HepG2 (cell line): ENCODE measurements around the gene RESP18. TPM values are rescaled to one million over a fixed set of nuclear protein-coding genes. Genes with fewer than 3 reads are reported as not detected.

Experiments used
- AFF4 ChIP-seq: sonication (generic); formaldehyde crosslinking; IDR thresholded peaks from 2 replicates; pipeline ENCODE4 v1.4.0; 2020; ENCODE audit warnings: missing genetic modification reagents
- CREB1 ChIP-seq, 2 experiments: fragments of 450-650 bp in 1 of 2; IDR thresholded peaks; 2 replicates each; pipeline ENCODE4 v1.6.1; 2016 to 2017; ENCODE audit warnings: control low read depth in 1 of 2, mild to moderate bottlenecking in 1 of 2, missing compliant biosample characterization in 1 of 2, missing genetic modification characterization in 1 of 2
- EED ChIP-seq: sonication (generic); formaldehyde crosslinking; IDR thresholded peaks from 2 replicates; pipeline ENCODE4 v1.5.0; 2020; ENCODE audit warnings: mild to moderate bottlenecking, missing genetic modification reagents
- HHEX ChIP-seq: IDR thresholded peaks from 2 replicates; pipeline ENCODE4 v1.6.1; 2016; ENCODE audit warnings: control low read depth
- NFATC3 ChIP-seq: sonication (generic); formaldehyde crosslinking; IDR thresholded peaks from 2 replicates; pipeline ENCODE4 v1.5.1; 2020; ENCODE audit warnings: mild to moderate bottlenecking, missing genetic modification reagents
- SIX1 ChIP-seq: sonication (generic); formaldehyde crosslinking; IDR thresholded peaks from 2 replicates; pipeline ENCODE4 v1.4.0; 2020; ENCODE audit warnings: missing genetic modification reagents, borderline replicate concordance
- TAF1 ChIP-seq: sonication (generic); formaldehyde crosslinking; IDR thresholded peaks from 2 replicates; pipeline ENCODE4 v1.4.0; 2020; ENCODE audit warnings: missing genetic modification reagents
- THAP9 ChIP-seq: sonication (generic); formaldehyde crosslinking; IDR thresholded peaks from 2 replicates; pipeline ENCODE4; 2020; ENCODE audit warnings: missing genetic modification reagents, mild to moderate bottlenecking, borderline replicate concordance
- ZBED4 ChIP-seq: sonication (generic); formaldehyde crosslinking; IDR thresholded peaks from 2 replicates; pipeline ENCODE4 v1.4.0; 2020; ENCODE audit warnings: missing genetic modification reagents, borderline replicate concordance
- ZBTB10 ChIP-seq: sonication (generic); formaldehyde crosslinking; IDR thresholded peaks from 2 replicates; pipeline ENCODE4 v1.4.0; 2020; ENCODE audit warnings: missing genetic modification reagents, borderline replicate concordance
- ZNF230 ChIP-seq: sonication (generic); formaldehyde crosslinking; IDR thresholded peaks from 2 replicates; pipeline ENCODE4 v1.4.0; 2020; ENCODE audit warnings: mild to moderate bottlenecking, missing genetic modification reagents
- ZNF234 ChIP-seq: sonication (generic); formaldehyde crosslinking; conservative IDR thresholded peaks from 2 replicates; pipeline ENCODE4 v1.5.1; 2020; ENCODE audit warnings: mild to moderate bottlenecking, missing genetic modification reagents
- ZNF430 ChIP-seq: sonication (generic); formaldehyde crosslinking; IDR thresholded peaks from 2 replicates; pipeline ENCODE4 v1.9.0; 2021; ENCODE audit warnings: mild to moderate bottlenecking, missing genetic modification reagents
- ZNF549 ChIP-seq: sonication (generic); formaldehyde crosslinking; IDR thresholded peaks from 2 replicates; pipeline ENCODE4 v1.5.0; 2020; ENCODE audit warnings: missing genetic modification reagents
- polyA plus RNA-seq, 8 experiments: library from polyadenylated mRNA; depleted of rRNA in 3 of 8; stranded (reverse) in 7 of 8; unstranded in 1 of 8; fragments of >200 nt; fragmentation: Illumina TruSeq in 4 of 8; extraction: Trizol in 4 of 8; gene quantifications; 2 replicates each; pipeline versions ENCODE4 v1.2.1 to v1.2.3, GENCODE V29; 2011 to 2016; ENCODE audit warnings: low read depth in 4 of 8, missing spikeins in 1 of 8, mixed read lengths in 1 of 8; ENCODE audit not compliant: insufficient read depth in 1 of 8
- total RNA-seq, 5 experiments: library from RNA; depleted of rRNA; stranded (reverse); fragments of >200 nt; fragmentation: Illumina TruSeq; extraction: Trizol; gene quantifications; 2 replicates each; pipeline ENCODE4 v1.2.3, GENCODE V29; 2016; ENCODE audit warnings: low read depth in 1 of 5

RESP18 gene
- total and polyA plus RNA-seq, 2 of the 13 experiments (the other 11 are each of a cell fraction or from before 2014, with no cell fraction given): not detected

GRCh38 chr2:219331560-219332213 is 857 bp downstream of the RESP18 start (continued):
- TF ChIP-seq ZBTB10 (CRISPR knock-in tag): 0 out of 2 replicates have a peak, but pooled peaks have one; percentile 45
- TF ChIP-seq AFF4 (CRISPR knock-in tag): no peak
- TF ChIP-seq CREB1 (IDR thresholded peaks at IDR 0.05): no peak
- no peak for TF ChIP-seq CREB1 (CRISPR knock-in tag; IDR thresholded peaks at IDR 0.05)
- TF ChIP-seq SIX1 (CRISPR knock-in tag): no peak
- peak; percentile 96 for TF ChIP-seq ZBED4
- TF ChIP-seq NFATC3: no peak
- peak; percentile 96 for TF ChIP-seq ZNF430
- 0 out of 2 replicates have a peak, but pooled peaks have one; percentile 13 for TF ChIP-seq EED (CRISPR knock-in tag)
- no peak for TF ChIP-seq ZNF230 (CRISPR knock-in tag)
- TF ChIP-seq HHEX (CRISPR knock-in tag): 0 out of 2 replicates have a peak, but pooled peaks have one; percentile 10
- TF ChIP-seq ZNF549: no peak
- TF ChIP-seq TAF1 (CRISPR knock-in tag): 0 out of 2 replicates have a peak, but pooled peaks have one; percentile 23
- no peak for TF ChIP-seq ZNF234 (CRISPR knock-in tag)
- no peak; the same call in 1 of the 2 replicates for TF ChIP-seq THAP9 (CRISPR knock-in tag)
